Endothelial cell of umbilical vein (primary cell): ENCODE results near the gene IGF1. TPM values are rescaled to one million over a fixed set of nuclear protein-coding genes. Genes with fewer than 3 reads are reported as not detected.

Experiments used
- BruUV-seq: library from RNA; stranded (reverse); fragments of 400-500 nt; replicated peaks from 2 replicates; lab custom pipeline; 2021; lab: Mats Ljungman, UMichigan
- CTCF ChIA-PET: fragments of 300-600, 350-600 bp; sonication (Branson Sonifier 250); formaldehyde crosslinking; loops from one replicate; lab custom pipeline; 2021; ENCODE audit warnings: antibody characterized with exemption, inconsistent platforms; lab: Charles Lee
- POLR2A ChIA-PET: fragments of 300-600, 350-600 bp; sonication (Branson Sonifier 250); formaldehyde crosslinking; loops from one replicate; lab custom pipeline; 2021; ENCODE audit warnings: antibody characterized with exemption, inconsistent platforms; lab: Charles Lee
- DNase-seq: peaks from one replicate; pipeline ENCODE4 v3.0.0-alpha.2; 2011; ENCODE audit warnings: low read depth, low spot score
- FAIRE-seq: peaks from 2 replicates; lab custom pipeline; 2011; peaks lifted over from hg19 to GRCh38; lab: Jason Lieb, UNC
- H2AFZ ChIP-seq: 2 replicates; pipeline ENCODE4 v1.6.0; 2012; ENCODE audit warnings: low read depth, low read length, control low read depth, inconsistent platforms
- H3K27ac ChIP-seq: 2 replicates; pipeline ENCODE4 v1.5.1; 2011; ENCODE audit warnings: low read depth, mild to moderate bottlenecking, control low read depth, low read length, moderate library complexity; ENCODE audit not compliant: insufficient read depth
- H3K27me3 ChIP-seq, 2 experiments: 2 replicates each; pipeline versions ENCODE4 v1.6.0 to v1.6.1; 2011; ENCODE audit warnings: low read length in 2 of 2, mixed read lengths in 1 of 2; ENCODE audit not compliant: control insufficient read depth in 2 of 2, insufficient read depth in 2 of 2
- H3K36me3 ChIP-seq, 2 experiments: 2 replicates in 1 of 2; 3 replicates in 1 of 2; pipeline ENCODE4 v1.5.1; 2011; ENCODE audit warnings: low read length in 2 of 2, mild to moderate bottlenecking in 1 of 2, moderate library complexity in 1 of 2; ENCODE audit not compliant: control insufficient read depth in 2 of 2, insufficient read depth in 2 of 2; ENCODE audit errors: extremely low read depth in 1 of 2
- H3K4me1 ChIP-seq: 3 replicates; pipeline ENCODE4 v1.5.1; 2011; ENCODE audit warnings: mild to moderate bottlenecking, low read length; ENCODE audit not compliant: control insufficient read depth, insufficient read depth; ENCODE audit errors: extremely low read depth
- H3K4me2 ChIP-seq: 2 replicates; pipeline ENCODE4 v1.6.1; 2011; ENCODE audit warnings: low read length, control low read depth, mixed read lengths; ENCODE audit not compliant: insufficient read depth
- H3K4me3 ChIP-seq, 3 experiments: fragments of 200-600 bp in 1 of 3; sonication (generic), shearing (Covaris generic) in 1 of 3; replicated peaks in 1 of 3; 2 replicates each; pipeline ENCODE4 v1.5.1; 2011 to 2016; ENCODE audit warnings: control low read depth in 3 of 3, low read length in 3 of 3, mild to moderate bottlenecking in 2 of 3, inconsistent platforms in 1 of 3, low read depth in 1 of 3, moderate library complexity in 1 of 3; ENCODE audit not compliant: insufficient read depth in 1 of 3
- H3K79me2 ChIP-seq: 2 replicates; pipeline ENCODE4 v1.6.0; 2012; ENCODE audit warnings: low read length, inconsistent platforms; ENCODE audit not compliant: control insufficient read depth, insufficient read depth
- H3K9ac ChIP-seq: replicated peaks from 2 replicates; pipeline ENCODE3; 2011; ENCODE audit warnings: low read length, control low read depth; ENCODE audit not compliant: insufficient read depth; ENCODE audit errors: extremely low read depth
- H3K9me1 ChIP-seq: replicated peaks from 3 replicates; pipeline ENCODE4 v1.6.0; 2011; ENCODE audit warnings: mild to moderate bottlenecking, low read length; ENCODE audit not compliant: control insufficient read depth, insufficient read depth; ENCODE audit errors: extremely low read depth
- H3K9me3 ChIP-seq: replicated peaks from 2 replicates; pipeline ENCODE4 v1.5.1; 2012; ENCODE audit warnings: low read length, inconsistent platforms; ENCODE audit not compliant: control insufficient read depth, insufficient read depth
- H4K20me1 ChIP-seq: replicated peaks from 2 replicates; pipeline ENCODE3; 2011; ENCODE audit warnings: mild to moderate bottlenecking, low read length; ENCODE audit not compliant: control insufficient read depth, insufficient read depth; ENCODE audit errors: extremely low read depth
- EZH2 ChIP-seq: IDR thresholded peaks from 2 replicates; pipeline ENCODE4 v1.6.1; 2012; ENCODE audit warnings: borderline replicate concordance, low read depth, mild to moderate bottlenecking, moderate library complexity, low read length, inconsistent platforms; ENCODE audit not compliant: severe bottlenecking
- FOS ChIP-seq: IDR thresholded peaks from 2 replicates; pipeline ENCODE4 v1.6.1; 2011; ENCODE audit warnings: mild to moderate bottlenecking, low read length, moderate library complexity, borderline replicate concordance; ENCODE audit not compliant: insufficient read depth
- GATA2 ChIP-seq: IDR thresholded peaks from 2 replicates; pipeline ENCODE4 v1.7.0; 2011; ENCODE audit warnings: low read depth, mild to moderate bottlenecking, moderate library complexity, mixed read lengths, low read length; ENCODE audit not compliant: insufficient read length, insufficient read depth
- JUN ChIP-seq: IDR thresholded peaks from 2 replicates; pipeline ENCODE4 v1.6.1; 2011; ENCODE audit warnings: borderline replicate concordance, low read depth; ENCODE audit not compliant: insufficient read length, insufficient read depth
- MYC ChIP-seq: IDR thresholded peaks from one replicate; pipeline ENCODE4 v1.6.1; 2011; ENCODE audit warnings: mild to moderate bottlenecking, low read depth, low read length
- POLR2A ChIP-seq: IDR thresholded peaks from 2 replicates; pipeline ENCODE4 v1.6.1; 2012; ENCODE audit warnings: low read depth, mild to moderate bottlenecking, control low read depth, low read length
- POLR2AphosphoS5 ChIP-seq: IDR thresholded peaks from 2 replicates; pipeline ENCODE4 v1.6.1; 2012; ENCODE audit warnings: low read depth, mild to moderate bottlenecking, control low read depth, low read length, moderate library complexity; ENCODE audit not compliant: insufficient read depth
- dilution Hi-C: fragments of 300-500 bp; cut with MboI; formaldehyde crosslinking; loops from one replicate; pipeline ENCODE4 v1.15.0; 2019; ENCODE audit warnings: low sequenced_read_pairs; ENCODE audit not compliant: extremely low pct_ligation_motif_present
- intact Hi-C: fragments of 100-400 bp; cut with micrococcal nuclease; formaldehyde crosslinking; loops from one replicate; pipeline ENCODE4 v1.10.0; 2022
- polyA plus RNA-seq, 4 experiments: library from polyadenylated mRNA; depleted of rRNA in 3 of 4; stranded (reverse) in 3 of 4; unstranded in 1 of 4; fragments of >200 nt; gene quantifications; 2 replicates each; pipeline versions ENCODE4 v1.2.1 to v1.2.3, GENCODE V29; 2011 to 2012; ENCODE audit warnings: missing spikeins in 1 of 4
- total RNA-seq: library from RNA; stranded (reverse); gene quantifications from 2 replicates; pipeline ENCODE4 v1.2.3, GENCODE V29; 2021
- TF ChIP-seq, protein P1 (sequence below), 2 donors: IDR thresholded peaks; 1 replicate in 1 of 2; 2 replicates in 1 of 2; pipeline ENCODE4 v1.5.1; 2011; ENCODE audit warnings: low read length in 2 of 2, mild to moderate bottlenecking in 2 of 2, moderate library complexity in 2 of 2, control low read depth in 1 of 2, inconsistent platforms in 1 of 2, low read depth in 1 of 2; ENCODE audit not compliant: insufficient read depth in 1 of 2; ENCODE audit errors: extremely low read depth in 1 of 2
- TF ChIP-seq, protein P2 (sequence below): IDR thresholded peaks from 2 replicates; pipeline ENCODE4 v1.6.1; 2011; ENCODE audit not compliant: insufficient read depth, insufficient read length

Gene IGF1
- total and polyA plus RNA-seq, 2 donors (not counting 3 experiments of a cell fraction or from before 2014, with no cell fraction given) = 0.10 TPM; not detected in 1

DNA sequence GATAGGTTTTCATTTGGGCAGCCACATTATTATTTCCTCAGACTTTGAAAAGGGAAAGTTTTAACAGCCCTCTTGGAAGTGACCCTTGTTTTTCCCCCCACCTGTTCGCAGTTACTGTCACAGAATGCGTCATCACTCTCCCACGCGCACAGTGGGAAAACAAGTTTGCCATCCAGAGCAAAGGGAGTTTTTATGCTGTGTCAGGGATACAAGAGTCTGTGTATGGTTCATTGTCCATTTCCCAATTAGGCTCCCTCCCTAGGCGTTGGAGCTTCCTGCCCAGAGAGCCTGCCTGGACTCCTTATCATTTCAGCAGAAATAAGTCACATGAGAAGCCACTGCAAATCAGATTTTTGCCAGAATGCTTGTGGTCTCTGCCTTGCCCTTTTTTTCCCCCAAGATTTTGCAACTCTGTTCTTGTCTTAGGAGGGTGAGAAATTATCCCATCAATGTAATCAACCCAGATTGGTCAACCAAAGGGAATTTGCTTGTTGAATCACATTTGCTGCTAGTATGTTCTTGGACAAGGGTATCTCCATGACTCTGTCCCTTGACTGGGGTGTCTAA lies 104.1 kb downstream of the IGF1 start:
- Histone ChIP-seq H3K4me2 (no peak overlapping the region), H3K9me3 (no peaks in the 10 kb centered on the region), H3K27ac (no peak overlapping the region), H2AFZ (no peak overlapping the region), H3K9me1 (no peaks in the 10 kb centered on the region), H3K36me3 (no peaks in the 10 kb centered on the region), H3K27me3 (no peaks in the 10 kb centered on the region), H3K79me2 (no peaks in the 10 kb centered on the region), H3K4me3 (no peak overlapping the region), H3K4me1 (no peaks in the 10 kb centered on the region), H4K20me1 (no peaks in the 10 kb centered on the region), H3K9ac (no peak overlapping the region)
- FAIRE-seq (no peak), DNase-seq (no peak)
- TF ChIP-seq POLR2A (no peak), GATA2 (no peak), POLR2AphosphoS5 (no peak), JUN (no peak), EZH2 (no peak), FOS (no peak), MYC (no peak)
- TF ChIP-seq, protein P1, sequence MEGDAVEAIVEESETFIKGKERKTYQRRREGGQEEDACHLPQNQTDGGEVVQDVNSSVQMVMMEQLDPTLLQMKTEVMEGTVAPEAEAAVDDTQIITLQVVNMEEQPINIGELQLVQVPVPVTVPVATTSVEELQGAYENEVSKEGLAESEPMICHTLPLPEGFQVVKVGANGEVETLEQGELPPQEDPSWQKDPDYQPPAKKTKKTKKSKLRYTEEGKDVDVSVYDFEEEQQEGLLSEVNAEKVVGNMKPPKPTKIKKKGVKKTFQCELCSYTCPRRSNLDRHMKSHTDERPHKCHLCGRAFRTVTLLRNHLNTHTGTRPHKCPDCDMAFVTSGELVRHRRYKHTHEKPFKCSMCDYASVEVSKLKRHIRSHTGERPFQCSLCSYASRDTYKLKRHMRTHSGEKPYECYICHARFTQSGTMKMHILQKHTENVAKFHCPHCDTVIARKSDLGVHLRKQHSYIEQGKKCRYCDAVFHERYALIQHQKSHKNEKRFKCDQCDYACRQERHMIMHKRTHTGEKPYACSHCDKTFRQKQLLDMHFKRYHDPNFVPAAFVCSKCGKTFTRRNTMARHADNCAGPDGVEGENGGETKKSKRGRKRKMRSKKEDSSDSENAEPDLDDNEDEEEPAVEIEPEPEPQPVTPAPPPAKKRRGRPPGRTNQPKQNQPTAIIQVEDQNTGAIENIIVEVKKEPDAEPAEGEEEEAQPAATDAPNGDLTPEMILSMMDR (IDR thresholded peaks at IDR 0.05; ENCODE audit: extremely low read depth in 1 of 2, insufficient read depth in 1 of 2, low read depth in 1 of 2, low read length in 2 of 2) = no peak
- TF ChIP-seq, protein P2, sequence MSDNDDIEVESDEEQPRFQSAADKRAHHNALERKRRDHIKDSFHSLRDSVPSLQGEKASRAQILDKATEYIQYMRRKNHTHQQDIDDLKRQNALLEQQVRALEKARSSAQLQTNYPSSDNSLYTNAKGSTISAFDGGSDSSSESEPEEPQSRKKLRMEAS = no peak
- ChIA-PET CTCF (interaction anchor here (1.3 kb wide), 1 partner anchor 206 kb away, joined by 3 read pairs; no protein-coding TSS in a partner anchor), POLR2A (no interaction called here)
- dilution Hi-C loops (no loop called here), intact Hi-C loops (no loop called here)
- BruUV-seq = no TSS peak
